GM23248 (cell line): ENCODE results near the gene N4BP2. TPM values are rescaled to one million over a fixed set of nuclear protein-coding genes. Genes with fewer than 3 reads are reported as not detected.

Experiments used
- DNase-seq: peaks from one replicate; pipeline ENCODE4 v3.0.0-alpha.2; 2015
- H2AFZ ChIP-seq: fragments of 200-600 bp; sonication (generic); 2 replicates; pipeline ENCODE4 v1.6.1; 2016; ENCODE audit warnings: antibody characterized with exemption
- H3F3A ChIP-seq: fragments of 200-600 bp; sonication (generic); 2 replicates; pipeline ENCODE4 v1.6.1; 2016; ENCODE audit warnings: mild to moderate bottlenecking, antibody characterized with exemption, mixed run types; ENCODE audit not compliant: insufficient read depth
- H3K27ac ChIP-seq: fragments of 200-600 bp; sonication (generic); 2 replicates; pipeline ENCODE4 v1.5.1; 2016; ENCODE audit warnings: mild to moderate bottlenecking
- H3K27me3 ChIP-seq: fragments of 200-600 bp; sonication (generic); replicated peaks from 2 replicates; pipeline ENCODE4 v1.6.1; 2016; ENCODE audit warnings: mild to moderate bottlenecking; ENCODE audit not compliant: insufficient read depth
- H3K36me3 ChIP-seq: fragments of 200-600 bp; sonication (generic); 2 replicates; pipeline ENCODE4 v1.6.1; 2016; ENCODE audit warnings: low read depth, mild to moderate bottlenecking
- H3K4me1 ChIP-seq: fragments of 200-600 bp; sonication (generic); 2 replicates; pipeline ENCODE4 v1.6.1; 2016; ENCODE audit warnings: mild to moderate bottlenecking; ENCODE audit not compliant: insufficient read depth
- H3K4me2 ChIP-seq: fragments of 200-600 bp; sonication (generic); one replicate; pipeline ENCODE4 v1.6.1; 2016; ENCODE audit warnings: mild to moderate bottlenecking; ENCODE audit not compliant: unreplicated experiment
- H3K4me3 ChIP-seq: fragments of 200-600 bp; sonication (generic); 2 replicates; pipeline ENCODE4 v1.5.1; 2016; ENCODE audit warnings: mild to moderate bottlenecking
- H3K79me2 ChIP-seq: fragments of 200-600 bp; sonication (generic); 2 replicates; pipeline ENCODE4 v1.6.1; 2016; ENCODE audit warnings: mild to moderate bottlenecking; ENCODE audit not compliant: insufficient read depth
- H3K9ac ChIP-seq: fragments of 200-600 bp; sonication (generic); 2 replicates; pipeline ENCODE4 v1.6.1; 2016; ENCODE audit warnings: mild to moderate bottlenecking
- H3K9me2 ChIP-seq: fragments of 200-600 bp; sonication (generic); 2 replicates; pipeline ENCODE4 v1.6.1; 2016; ENCODE audit warnings: mixed run types, mild to moderate bottlenecking, moderate library complexity; ENCODE audit not compliant: insufficient read depth
- H3K9me3 ChIP-seq: fragments of 200-600 bp; sonication (generic); one replicate; pipeline ENCODE4 v1.6.1; 2017; ENCODE audit warnings: low read depth
- H4K20me1 ChIP-seq: fragments of 200-600 bp; sonication (generic); 2 replicates; pipeline ENCODE4 v1.6.0; 2016; ENCODE audit not compliant: insufficient read depth
- EZH2 ChIP-seq: fragments of 200-600 bp; sonication (generic); IDR thresholded peaks from 2 replicates; pipeline ENCODE4 v1.6.1; 2018; ENCODE audit warnings: antibody characterized with exemption, mild to moderate bottlenecking; ENCODE audit not compliant: insufficient read depth, poor library complexity, severe bottlenecking
- EZH2phosphoT487 ChIP-seq: fragments of 200-600 bp; sonication (generic); IDR thresholded peaks from 2 replicates; pipeline ENCODE4 v1.6.1; 2018; ENCODE audit warnings: antibody characterized with exemption, moderate library complexity, mild to moderate bottlenecking, low read depth; ENCODE audit not compliant: insufficient read depth
- WGBS, 2 experiments: methylation state at CpG; one replicate each; pipeline ENCODE4 v1.1.6; 2015 to 2017; ENCODE audit warnings: low lambda C conversion rate in 2 of 2, low coverage in 1 of 2; ENCODE audit errors: missing lambda C conversion rate in 2 of 2; 5-methylcytosine and 5-hydroxymethylcytosine counted together
- in situ Hi-C: fragments of 300-500 bp; cut with MboI; formaldehyde crosslinking; loops from 2 replicates; pipeline ENCODE4 v1.15.0; 2020
- polyA plus RNA-seq: library from polyadenylated mRNA; unstranded; fragments of >200 nt; fragmentation: Nextera tagmentation; extraction: Ambion mirVana; gene quantifications from 2 replicates; pipeline ENCODE4 v1.2.1, GENCODE V29; 2016
- total RNA-seq: library from RNA; depleted of rRNA; stranded (reverse); fragments of >200 nt; shearing (Covaris generic); gene quantifications from 2 replicates; pipeline ENCODE4 v1.2.3, GENCODE V29; 2014

The N4BP2 gene
- total and polyA plus RNA-seq, 2 experiments from 2014 or later: 3.2 to 3.7 TPM

DNA sequence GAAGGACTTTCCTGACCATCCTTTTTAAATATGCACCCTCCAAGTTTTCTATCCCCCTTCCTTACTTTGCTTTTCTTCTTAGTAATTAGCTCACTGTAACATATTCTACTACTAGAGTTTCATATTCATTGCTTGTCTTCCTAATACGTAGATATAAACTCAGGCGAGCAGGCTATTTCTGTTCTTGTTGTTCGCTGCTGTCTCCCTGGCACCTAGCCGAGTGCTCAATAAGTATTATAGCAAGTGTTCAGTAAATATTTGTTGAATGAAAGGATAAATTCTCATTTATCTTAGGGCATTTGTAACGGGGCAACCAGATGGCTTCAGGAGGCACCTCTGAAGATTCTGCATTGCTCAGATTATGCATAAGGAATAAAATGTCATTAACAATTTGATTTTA is 133.4 kb downstream of the N4BP2 start:
- H3K36me3 ChIP-seq: no peaks in the 10 kb centered on the region
- no peak for DNase-seq
- no peak overlapping the region for H3K9ac ChIP-seq
- H3F3A ChIP-seq: peaks cover 10% of the 10 kb centered on the region; the same call in 1 of the 2 replicates
- no peak overlapping the region; the same call in 1 of the 2 replicates for H2AFZ ChIP-seq
- in situ Hi-C loops: no loop called here
- H3K4me2 ChIP-seq: no peak overlapping the region
- H3K4me1 ChIP-seq: peaks cover 13% of the 10 kb centered on the region; the same call in 1 of the 2 replicates
- no peaks in the 10 kb centered on the region for H3K9me3 ChIP-seq
- H3K4me3 ChIP-seq: no peak overlapping the region
- H4K20me1 ChIP-seq: no peaks in the 10 kb centered on the region
- H3K9me2 ChIP-seq: no peaks in the 10 kb centered on the region
- no peaks in the 10 kb centered on the region for H3K79me2 ChIP-seq
- WGBS, 2 experiments: 61 to 62% methylated on average over 5 of the region's 5 CpGs
- no peaks in the 10 kb centered on the region for H3K27me3 ChIP-seq
- no peak overlapping the region for H3K27ac ChIP-seq
- TF ChIP-seq EZH2: no peak
- no peak for TF ChIP-seq EZH2phosphoT487

DNA sequence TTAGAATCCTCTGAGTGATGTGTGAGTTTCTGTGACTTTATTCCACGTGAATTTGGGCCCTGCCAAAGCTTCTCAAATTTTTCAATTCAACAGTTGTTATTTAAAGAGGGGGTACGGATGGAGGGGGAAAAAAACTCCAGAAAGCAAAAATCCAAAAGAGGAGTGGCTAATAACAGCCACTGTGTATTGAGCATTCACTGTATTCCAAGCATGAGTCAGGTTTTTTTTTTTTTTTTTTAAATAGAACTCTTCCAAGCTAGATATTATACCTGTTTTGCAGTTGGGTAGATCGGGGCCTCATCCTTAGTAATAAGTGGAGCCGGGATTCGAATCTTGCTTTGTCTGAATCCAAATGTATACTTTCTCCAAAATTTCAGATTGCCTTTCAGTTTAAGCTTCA is 133.8 kb downstream of the N4BP2 start:
- no peak overlapping the region for H3K4me2 ChIP-seq
- no peak for TF ChIP-seq EZH2
- TF ChIP-seq EZH2phosphoT487: no peak
- in situ Hi-C loops: no loop called here

DNA sequence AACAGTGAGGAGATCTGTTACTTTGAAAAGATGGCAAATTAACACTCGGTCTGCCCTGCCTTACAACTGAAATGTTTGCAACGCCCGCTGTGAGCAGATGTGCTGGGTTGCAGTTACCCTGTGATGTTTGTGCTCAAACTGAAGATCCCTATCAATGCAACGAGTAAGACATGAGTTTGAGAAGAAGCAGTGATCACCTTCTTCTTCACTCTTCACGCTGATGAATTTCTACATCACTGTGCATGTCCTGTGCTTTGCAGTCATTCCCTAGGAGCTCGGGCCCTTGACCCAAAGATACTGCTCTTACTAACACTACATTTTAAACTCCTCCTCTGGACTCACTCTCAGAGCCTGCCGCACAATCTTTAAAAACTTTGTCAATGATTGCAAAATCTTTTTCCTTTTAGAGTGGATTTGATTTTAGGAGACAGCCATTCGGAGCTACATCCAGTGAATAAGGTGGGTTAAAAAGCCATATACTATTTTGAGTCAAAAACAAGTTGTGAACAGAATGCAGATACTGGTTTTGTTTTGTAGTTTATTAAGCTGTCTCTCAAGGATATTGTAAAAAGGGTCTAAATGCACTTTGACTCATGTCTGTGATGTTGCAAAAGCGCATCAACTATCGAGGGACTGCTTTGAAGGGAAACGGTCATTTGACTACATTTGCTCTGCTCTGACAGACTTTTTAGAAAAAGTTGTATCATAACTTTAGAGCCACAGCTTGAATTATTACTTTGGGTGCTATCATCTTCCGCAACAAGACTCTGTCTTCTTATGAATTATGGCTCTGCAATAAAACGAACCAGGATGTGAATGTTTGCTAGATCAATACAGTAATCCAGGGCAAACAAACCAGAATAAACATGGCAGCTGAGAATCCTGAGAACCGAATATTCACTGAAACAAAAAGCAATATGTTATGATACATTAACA is 134.5 kb downstream of the N4BP2 start:
- Histone ChIP-seq H3F3A (0 out of 2 replicates have a peak, but pooled peaks cover 4% of the 10 kb centered on the region), H2AFZ (no peak overlapping the region), H3K9ac (no peak overlapping the region), H3K4me2 (no peak overlapping the region), H3K27me3 (no peaks in the 10 kb centered on the region), H3K9me3 (no peaks in the 10 kb centered on the region), H4K20me1 (no peaks in the 10 kb centered on the region), H3K27ac (no peak overlapping the region), H3K9me2 (no peaks in the 10 kb centered on the region), H3K79me2 (no peaks in the 10 kb centered on the region), H3K36me3 (no peaks in the 10 kb centered on the region), H3K4me3 (no peak overlapping the region), H3K4me1 (peaks cover 6% of the 10 kb centered on the region; the same call in 1 of the 2 replicates)
- 72 to 73% methylated on average over 14 of the region's 14 CpGs for WGBS, 2 experiments
- no peak for TF ChIP-seq EZH2phosphoT487
- TF ChIP-seq EZH2: no peak
- in situ Hi-C loops: no loop called here
- DNase-seq: no peak

More for the DNA sequence above, 133.8 kb downstream of the N4BP2 start:
- Histone ChIP-seq H4K20me1 (no peaks in the 10 kb centered on the region), H3K4me1 (peaks cover 13% of the 10 kb centered on the region; the same call in 1 of the 2 replicates), H2AFZ (no peak overlapping the region; the same call in 1 of the 2 replicates), H3K4me3 (no peak overlapping the region), H3K36me3 (no peaks in the 10 kb centered on the region), H3K9me2 (no peaks in the 10 kb centered on the region), H3F3A (peaks cover 10% of the 10 kb centered on the region; the same call in 1 of the 2 replicates), H3K9ac (no peak overlapping the region), H3K9me3 (no peaks in the 10 kb centered on the region), H3K27ac (no peak overlapping the region), H3K79me2 (no peaks in the 10 kb centered on the region), H3K27me3 (no peaks in the 10 kb centered on the region)
- DNase-seq: no peak
- WGBS, 2 experiments: 65 to 67% methylated on average over 5 of the region's 5 CpGs

DNA sequence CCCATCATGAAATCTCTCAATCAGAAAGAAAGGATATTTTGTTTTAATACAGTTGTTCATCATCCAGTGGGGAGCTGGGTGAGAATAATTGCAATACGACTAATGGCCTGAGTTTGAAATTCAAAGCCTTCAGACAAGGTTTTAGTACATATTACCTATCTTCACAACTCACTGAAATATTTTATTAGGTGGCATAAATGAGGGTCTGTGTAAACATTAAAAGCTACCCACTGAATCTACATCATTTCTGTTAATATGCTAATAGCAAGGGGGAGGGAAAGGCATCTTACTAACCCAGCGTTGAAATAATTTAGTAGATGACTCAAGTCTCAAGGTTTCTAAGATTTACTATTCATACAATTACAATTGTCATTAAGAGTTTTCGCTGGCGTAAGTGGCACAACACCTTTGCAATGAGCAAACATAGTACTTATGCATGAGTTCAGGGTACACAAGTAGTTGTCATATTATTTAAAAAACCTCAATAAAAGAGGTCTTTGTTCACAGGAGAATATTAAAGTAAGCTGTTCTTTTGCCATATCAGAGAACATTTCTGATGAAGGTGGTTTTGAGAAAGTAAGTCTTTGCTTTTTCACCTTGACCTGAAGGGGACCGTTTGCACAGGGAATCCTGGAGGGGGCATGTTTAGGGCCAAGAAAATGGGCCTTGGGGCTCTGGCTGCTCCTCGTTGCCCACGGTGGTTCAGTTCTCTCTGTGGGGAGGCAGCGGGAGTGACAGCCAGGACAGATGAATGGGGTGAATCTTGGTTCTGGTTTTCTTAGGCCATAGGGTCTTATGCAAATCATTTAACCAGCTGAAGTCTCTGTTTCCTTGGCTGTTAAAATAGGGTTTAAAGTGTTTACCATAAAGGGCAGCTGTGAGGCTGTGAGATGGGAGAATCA is 135.7 kb downstream of the N4BP2 start:
- no peaks in the 10 kb centered on the region for H4K20me1 ChIP-seq
- H3K4me2 ChIP-seq: no peak overlapping the region
- WGBS, 2 experiments: 85 to 87% methylated on average over 8 of the region's 8 CpGs
- no peak for TF ChIP-seq EZH2
- TF ChIP-seq EZH2phosphoT487: no peak
- no peak overlapping the region for H3K4me3 ChIP-seq
- H3F3A ChIP-seq: no peaks in the 10 kb centered on the region
- no peaks in the 10 kb centered on the region for H3K27me3 ChIP-seq
- no peaks in the 10 kb centered on the region for H3K36me3 ChIP-seq
- no peaks in the 10 kb centered on the region for H3K9me3 ChIP-seq
- H3K27ac ChIP-seq: no peak overlapping the region
- no peak overlapping the region for H2AFZ ChIP-seq
- H3K79me2 ChIP-seq: no peaks in the 10 kb centered on the region
- DNase-seq: no peak
- in situ Hi-C loops: no loop called here
- H3K9ac ChIP-seq: no peak overlapping the region
- no peaks in the 10 kb centered on the region for H3K9me2 ChIP-seq
- no peaks in the 10 kb centered on the region for H3K4me1 ChIP-seq
